ENCODE measurements around the gene ZRANB1.

The ZRANB1 gene

DNA sequence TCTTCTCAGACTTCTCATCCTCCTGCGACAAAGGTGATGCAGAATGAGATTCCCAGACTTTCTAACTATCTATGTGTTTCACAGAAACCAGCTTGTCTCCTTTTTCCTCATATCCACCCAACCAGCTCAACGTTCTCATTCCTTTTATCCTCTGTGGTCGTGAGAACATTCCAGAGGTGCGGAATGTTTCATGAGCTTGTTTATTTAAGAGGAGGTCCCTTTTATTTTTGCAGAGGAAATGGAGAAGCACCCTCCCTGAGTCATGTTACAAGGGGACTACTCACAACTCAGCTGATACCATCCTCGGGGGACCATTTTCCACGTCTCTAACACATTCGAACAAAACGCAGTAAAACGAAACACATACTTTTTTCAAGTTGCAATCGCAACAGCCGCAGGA, 93.2 kb downstream of the ZRANB1 start:
- Histone ChIP-seq H3K27ac (ENCODE audit: low read length) (no peak overlapping the region), H3K4me3 (ENCODE audit: low read depth in 1 of 2, low read length in 2 of 2) (no peak overlapping the region), H3K36me3 (ENCODE audit: control insufficient read depth in 1 of 2, insufficient read depth in 2 of 2, low read length in 2 of 2) (no peaks in the 10 kb centered on the region), H3K9me3 (ENCODE audit: control insufficient read depth in 1 of 2, low read length in 2 of 2) (no peaks in the 10 kb centered on the region), H3K27me3 (ENCODE audit: low read depth, low read length) (no peaks in the 10 kb centered on the region), H3K4me1 (ENCODE audit: control insufficient read depth in 1 of 2, insufficient read depth in 2 of 2, low read length in 2 of 2) (peaks cover 10 to 53% of the 10 kb centered on the region in 2 donors)

DNA sequence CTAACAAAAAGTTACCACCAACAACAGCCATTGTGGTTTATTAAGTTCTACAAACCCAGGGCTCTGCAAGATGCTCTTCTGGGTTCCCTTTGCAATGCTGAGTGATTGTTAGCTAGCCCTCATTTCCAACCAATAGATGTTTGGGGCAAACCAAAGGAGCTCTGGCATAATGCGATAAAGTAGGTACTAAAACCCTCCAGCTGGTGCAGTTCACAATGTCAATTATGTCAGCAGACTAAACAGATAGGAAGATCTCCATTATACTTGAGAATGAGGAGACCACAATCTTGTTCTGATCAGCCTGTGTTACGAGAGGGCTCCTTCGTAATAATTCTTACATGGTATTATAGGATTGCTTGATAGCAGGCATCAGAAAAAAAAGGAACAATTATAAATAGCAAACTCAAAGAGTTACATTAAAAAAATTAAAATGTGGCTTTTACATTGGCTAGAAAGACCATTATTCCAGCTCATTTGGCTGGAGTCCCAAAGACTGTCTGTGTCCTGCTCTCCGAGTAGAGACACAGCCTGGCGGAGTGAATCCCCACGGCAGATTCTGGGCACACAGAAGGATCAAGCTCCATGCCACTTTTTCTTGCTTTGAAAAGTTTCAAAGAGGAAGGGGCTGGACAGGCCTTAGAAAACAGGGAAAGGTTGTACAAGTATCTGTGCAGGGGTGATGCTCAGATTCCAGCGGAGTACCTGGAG, 93.8 kb downstream of the ZRANB1 start:
- H3K36me3 ChIP-seq (ENCODE audit: control insufficient read depth in 1 of 2, insufficient read depth in 2 of 2, low read length in 2 of 2): no peaks in the 10 kb centered on the region
- no peaks in the 10 kb centered on the region for H3K27me3 ChIP-seq (ENCODE audit: low read depth, low read length)
- H3K4me1 ChIP-seq (ENCODE audit: control insufficient read depth in 1 of 2, insufficient read depth in 2 of 2, low read length in 2 of 2): peaks cover 10 to 53% of the 10 kb centered on the region in 2 donors
- H3K9me3 ChIP-seq (ENCODE audit: control insufficient read depth in 1 of 2, low read length in 2 of 2): no peaks in the 10 kb centered on the region
- no peak overlapping the region for H3K27ac ChIP-seq (ENCODE audit: low read length)
- H3K4me3 ChIP-seq (ENCODE audit: low read depth in 1 of 2, low read length in 2 of 2): no peak overlapping the region

DNA sequence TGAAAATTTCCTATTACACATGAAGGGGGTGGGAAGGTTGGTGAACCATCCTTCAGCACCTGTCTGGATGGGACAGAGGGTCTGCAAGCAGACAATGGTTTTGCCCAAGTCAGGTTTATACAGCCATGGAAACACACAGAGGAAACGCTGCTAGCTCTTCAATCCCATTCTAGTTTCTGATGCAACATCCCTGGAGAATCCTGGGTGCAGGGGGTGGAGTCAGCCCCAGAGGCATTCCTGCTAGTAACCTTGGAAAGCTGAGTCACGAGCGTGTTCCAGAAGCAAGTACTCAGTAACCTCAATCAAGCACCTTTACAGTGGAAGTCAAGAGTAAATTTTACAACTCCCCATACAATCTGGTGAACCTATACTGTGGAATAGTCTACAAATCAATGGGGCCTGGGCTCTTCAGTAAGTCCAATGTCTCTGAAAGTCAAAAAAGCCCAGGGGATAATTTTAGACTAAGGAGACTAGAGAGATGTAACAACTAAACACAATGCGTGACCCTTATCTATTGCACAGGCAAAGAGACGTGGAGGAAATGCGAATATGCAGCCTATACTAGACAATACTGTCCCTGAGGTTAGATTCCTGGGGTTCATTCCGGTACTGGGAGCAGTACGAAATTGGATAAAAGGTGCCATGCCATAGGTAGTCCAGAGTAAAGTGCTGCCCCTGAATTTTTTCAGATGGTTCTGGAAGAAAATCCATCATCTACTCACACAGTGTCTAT, 95.4 kb downstream of the ZRANB1 start:
- Histone ChIP-seq H3K4me3 (ENCODE audit: low read depth in 1 of 2, low read length in 2 of 2) (no peak overlapping the region), H3K36me3 (ENCODE audit: control insufficient read depth in 1 of 2, insufficient read depth in 2 of 2, low read length in 2 of 2) (no peaks in the 10 kb centered on the region), H3K9me3 (ENCODE audit: control insufficient read depth in 1 of 2, low read length in 2 of 2) (no peaks in the 10 kb centered on the region), H3K4me1 (ENCODE audit: control insufficient read depth in 1 of 2, insufficient read depth in 2 of 2, low read length in 2 of 2) (peaks cover 10 to 56% of the 10 kb centered on the region in 2 donors), H3K27me3 (ENCODE audit: low read depth, low read length) (no peaks in the 10 kb centered on the region), H3K27ac (ENCODE audit: low read length) (no peak overlapping the region)
